Kidney tubule cell (primary cell): ENCODE data around the gene DKKL1.
"Not testable (repeated sequence)": the region's sequence is repeated elsewhere in the genome, so short reads cannot be mapped to it uniquely, and the experiment has no call there.

Experiments
- DNase-seq: peaks from one replicate; pipeline ENCODE4 v3.0.0-alpha.2; 2018; ENCODE audit warnings: low spot score

DKKL1 gene

GRCh38 chr19:49362048-49362928, 1.4 kb upstream of the DKKL1 start, which contains the start of gene TEAD2:
Gene TEAD2, minus strand, starts transcription at chr19:49362416. Its CDS starts 2,341 bp downstream, at chr19:49360075.
- DNase-seq: peak; percentile 44

- DNase-seq: no peak
These were observed 779 bp upstream of the DKKL1 start for GRCh38 chr19:49362929-49363267.

- no peak for DNase-seq
These were observed 533 bp downstream of the DKKL1 start for GRCh38 chr19:49364083-49364737.

GRCh38 chr19:49366110-49366509, 2.4 kb downstream of the DKKL1 start:
- DNase-seq: no peak

- no peak for DNase-seq
These were observed 5.2 kb downstream of the DKKL1 start for GRCh38 chr19:49368711-49369358.

GRCh38 chr19:49371184-49371583, 7.5 kb downstream of the DKKL1 start:
- DNase-seq: no peak

- DNase-seq: not testable (repeated sequence)
These were observed 9.5 kb downstream of the DKKL1 start for GRCh38 chr19:49373174-49373573.

GRCh38 chr19:49374665-49375434, 11.2 kb downstream of the DKKL1 start:
- no peak for DNase-seq

GRCh38 chr19:49378512-49378911, 14.8 kb downstream of the DKKL1 start:
- no peak for DNase-seq

- DNase-seq: no peak
These were observed 16.7 kb downstream of the DKKL1 start for GRCh38 chr19:49380391-49380790.

- DNase-seq: no peak
These were observed 19.0 kb downstream of the DKKL1 start for GRCh38 chr19:49382639-49383038.

GRCh38 chr19:49383599-49383998, 19.9 kb downstream of the DKKL1 start:
- no peak for DNase-seq

GRCh38 chr19:49387936-49388372, 24.3 kb downstream of the DKKL1 start, which contains the start of gene KASH5:
Gene KASH5, plus strand, starts transcription at chr19:49388249. Its CDS starts 2,635 bp downstream, at chr19:49390884.
- peak; percentile 50 for DNase-seq

- DNase-seq: no peak
These were observed 25.7 kb downstream of the DKKL1 start for GRCh38 chr19:49389406-49389805.

- no peak for DNase-seq
These were observed 26.7 kb downstream of the DKKL1 start for GRCh38 chr19:49390131-49390928.

GRCh38 chr19:49390929-49391359, 27.3 kb downstream of the DKKL1 start:
- DNase-seq: no peak

- peak; percentile 79 for DNase-seq
These were observed 28.1 kb downstream of the DKKL1 start for GRCh38 chr19:49391581-49392399.

- DNase-seq: no peak
These were observed 30.2 kb downstream of the DKKL1 start for GRCh38 chr19:49393881-49394280.

GRCh38 chr19:49395581-49396407, 32.1 kb downstream of the DKKL1 start:
- DNase-seq: no peak
